ENCODE results near the gene DPYSL4.
"Not testable (repeated sequence)": the region's sequence is repeated elsewhere in the genome, so short reads cannot be mapped to it uniquely, and the experiment has no call there.

The DPYSL4 gene

GRCh38 chr10:132209130-132209529 lies 22.4 kb downstream of the DPYSL4 start:
- DNase-seq, result no peak

- DNase-seq, result no peak
These were observed 23.3 kb downstream of the DPYSL4 start for GRCh38 chr10:132209978-132210530.

DNA sequence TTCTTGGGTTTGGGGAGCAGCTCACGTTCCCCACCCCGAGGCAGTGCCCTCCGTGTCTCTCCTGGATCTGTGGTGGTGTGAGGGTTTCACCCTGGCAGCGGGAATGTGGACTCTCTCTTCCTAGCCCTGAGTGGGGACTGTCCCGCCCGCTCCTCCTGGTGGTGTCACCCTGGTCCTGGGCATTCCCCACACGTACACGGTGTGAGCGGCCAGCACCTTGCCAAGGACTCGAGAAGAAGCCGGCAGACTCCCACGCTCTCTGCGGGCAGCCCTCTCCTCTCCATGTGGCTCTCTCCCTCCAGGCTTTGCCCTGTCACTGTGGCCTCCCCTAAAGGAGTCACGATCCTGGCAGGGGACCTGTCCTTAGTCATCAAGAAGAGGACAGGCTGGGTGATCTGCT lies 24.0 kb downstream of the DPYSL4 start:
- DNase-seq, result no peak

GRCh38 chr10:132211246-132211645 lies 24.5 kb downstream of the DPYSL4 start:
- no peak for DNase-seq

DNA sequence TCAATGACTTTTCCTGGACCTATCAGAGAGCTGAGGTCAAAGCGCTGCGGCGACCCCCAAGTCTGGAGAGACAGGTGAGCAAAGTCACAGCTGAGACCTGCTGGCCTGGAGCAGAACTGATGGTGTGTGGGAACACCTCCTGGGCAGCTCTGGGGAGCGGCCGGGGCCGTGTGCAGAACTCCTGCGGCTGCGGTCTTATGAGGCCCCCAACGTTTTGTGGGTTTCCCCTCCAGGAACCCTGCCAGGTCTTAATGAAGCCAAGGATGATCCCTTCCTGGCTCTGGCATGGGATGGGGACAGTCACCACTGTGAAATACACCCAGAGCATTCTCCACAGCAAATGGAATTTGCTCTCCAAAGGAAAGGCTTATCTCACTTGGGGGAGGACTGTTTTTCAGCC lies 26.1 kb downstream of the DPYSL4 start:
- DNase-seq, result no peak

- DNase-seq, result no peak
These were observed 27.2 kb downstream of the DPYSL4 start for GRCh38 chr10:132213917-132214316.

DNA sequence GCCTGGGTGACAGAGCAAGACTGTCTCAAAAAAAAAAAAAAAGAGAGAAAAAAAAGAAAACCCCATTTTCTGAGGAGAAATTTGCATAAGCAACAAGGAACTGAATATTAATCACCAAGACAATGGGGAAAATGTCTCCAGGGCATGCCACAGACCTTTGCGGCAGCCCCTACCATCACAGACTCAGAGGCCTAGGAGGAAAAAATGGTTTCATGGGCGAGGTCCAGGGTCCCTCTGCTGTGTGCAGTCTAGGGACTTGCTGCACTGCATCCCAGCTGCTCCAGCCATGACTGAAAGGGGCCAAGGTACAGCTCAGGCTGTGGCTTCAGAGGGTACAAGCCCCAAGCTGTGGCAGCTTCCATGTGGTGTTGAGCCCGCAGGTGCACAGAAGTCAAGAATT lies 29.7 kb downstream of the DPYSL4 start:
- not testable (repeated sequence) for DNase-seq

DNA sequence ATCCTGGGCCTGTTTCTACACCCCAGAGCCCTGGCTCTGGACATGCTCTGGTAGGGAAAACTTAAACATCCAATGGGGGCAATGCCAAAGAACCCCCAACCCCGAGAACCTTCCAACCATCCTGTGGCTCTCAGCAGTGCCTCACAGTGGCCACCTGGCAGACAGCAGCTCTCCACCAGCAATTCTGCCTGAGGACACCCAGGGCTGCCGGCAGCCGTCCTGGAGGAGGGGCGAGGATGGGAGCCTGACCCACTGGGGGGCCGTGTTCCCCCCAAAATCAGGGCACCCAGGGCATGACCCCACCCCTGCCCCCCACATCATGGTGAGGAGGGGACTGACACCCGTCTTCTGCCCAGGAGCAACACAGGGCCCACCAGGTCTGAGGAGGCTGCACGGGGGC lies 32.7 kb downstream of the DPYSL4 start:
- DNase-seq, result no peak

DNA sequence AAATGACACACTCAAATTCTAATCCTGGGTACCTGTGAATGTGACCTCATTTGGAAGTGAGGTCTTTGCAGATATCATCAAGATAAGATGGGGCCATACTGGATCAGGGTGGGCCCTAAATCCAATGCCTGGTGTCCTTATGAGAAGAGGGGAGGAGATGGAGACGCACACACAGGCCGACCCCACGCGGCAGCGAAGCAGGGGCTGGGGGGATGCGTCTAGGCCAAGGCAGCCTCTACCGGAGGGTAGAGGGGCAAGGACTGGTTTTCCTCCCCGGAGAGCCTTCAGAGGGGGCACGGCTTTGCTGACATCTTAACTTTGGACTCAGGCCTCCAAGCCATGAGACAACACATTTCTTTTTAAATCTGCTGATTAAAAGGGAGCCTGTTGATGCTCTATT lies 33.3 kb downstream of the DPYSL4 start:
- DNase-seq, result no peak

DNA sequence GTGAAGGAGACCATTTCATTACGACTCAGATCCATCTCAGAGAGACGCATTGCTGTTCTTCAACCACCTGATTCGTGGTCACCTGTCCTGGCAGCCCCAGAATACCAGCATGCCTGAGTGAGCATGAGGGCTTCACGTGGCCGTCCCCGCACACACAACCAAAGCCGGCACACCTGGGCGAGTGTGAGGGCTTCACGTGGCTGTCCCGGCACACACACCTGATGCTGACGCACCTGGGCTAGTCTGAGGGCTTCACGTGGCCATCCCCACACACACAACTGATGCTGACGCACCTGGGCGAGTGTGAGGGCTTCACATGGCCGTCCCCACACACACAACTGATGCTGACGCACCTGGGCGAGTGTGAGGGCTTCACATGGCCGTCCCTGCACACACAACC lies 34.2 kb downstream of the DPYSL4 start:
- not testable (repeated sequence) for DNase-seq

DNA sequence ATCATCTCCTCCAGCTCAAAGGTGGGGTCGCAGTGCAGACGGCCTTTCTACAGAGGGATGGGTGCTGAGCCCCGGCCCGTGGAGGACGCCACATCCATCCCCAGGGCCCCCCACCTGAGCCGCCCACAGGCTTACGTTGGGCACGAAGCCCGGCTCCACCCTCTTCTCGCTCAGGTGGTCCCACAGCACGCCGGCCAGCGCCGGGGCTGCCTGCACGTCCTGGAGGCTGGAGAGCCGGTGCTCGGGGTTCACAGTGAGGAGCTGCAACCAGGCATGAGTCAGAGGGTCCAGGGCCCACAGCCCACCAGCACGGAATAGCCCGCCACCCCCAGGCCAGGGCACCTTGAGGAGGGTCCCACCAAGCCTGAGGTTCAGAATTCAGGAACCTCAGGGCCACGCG lies 36.0 kb downstream of the DPYSL4 start:
- no peak for DNase-seq

GRCh38 chr10:132223156-132223590 lies 36.4 kb downstream of the DPYSL4 start:
- DNase-seq, result no peak

DNA sequence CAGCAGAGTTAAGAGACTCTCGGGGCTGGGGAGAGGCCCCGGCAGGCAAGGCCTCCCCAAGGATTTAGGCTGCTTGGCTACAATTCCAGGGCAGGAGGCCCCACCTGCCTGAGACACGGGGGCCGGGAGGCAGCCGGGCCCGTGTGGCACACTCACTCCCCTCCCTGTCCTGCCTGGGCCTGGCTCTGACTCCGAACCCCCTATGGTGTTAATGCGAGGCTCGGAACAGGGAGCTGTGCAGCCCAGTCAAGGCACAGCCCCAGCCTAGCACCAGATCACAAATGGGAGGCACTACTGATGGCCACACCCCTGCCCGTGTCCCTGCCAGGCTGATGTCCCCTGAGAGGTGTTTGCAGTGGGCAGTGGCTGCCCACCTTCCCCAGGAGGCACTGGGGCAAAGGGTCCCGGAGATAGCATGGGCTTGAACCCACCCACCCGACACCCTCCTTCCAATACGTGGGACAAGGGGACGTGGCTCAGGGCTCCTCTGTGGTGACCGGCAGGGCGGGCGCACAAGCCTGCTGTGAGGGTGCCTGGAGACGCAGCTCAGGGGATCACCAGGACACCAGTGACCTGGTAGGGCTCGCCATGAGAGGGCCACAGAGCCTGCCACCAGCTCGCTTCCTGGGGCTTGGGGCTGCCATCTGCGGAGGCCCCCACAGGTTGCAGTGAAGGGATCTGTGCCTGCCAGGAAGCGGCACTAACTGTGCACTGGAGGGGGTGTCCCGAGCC lies 37.0 kb downstream of the DPYSL4 start:
- no peak for DNase-seq

- no peak for DNase-seq
These were observed 37.8 kb downstream of the DPYSL4 start for GRCh38 chr10:132224343-132225072.

GRCh38 chr10:132225073-132225848 lies 38.5 kb downstream of the DPYSL4 start:
- no peak for DNase-seq

GRCh38 chr10:132225849-132226205 lies 39.1 kb downstream of the DPYSL4 start:
- no peak for DNase-seq

DNA sequence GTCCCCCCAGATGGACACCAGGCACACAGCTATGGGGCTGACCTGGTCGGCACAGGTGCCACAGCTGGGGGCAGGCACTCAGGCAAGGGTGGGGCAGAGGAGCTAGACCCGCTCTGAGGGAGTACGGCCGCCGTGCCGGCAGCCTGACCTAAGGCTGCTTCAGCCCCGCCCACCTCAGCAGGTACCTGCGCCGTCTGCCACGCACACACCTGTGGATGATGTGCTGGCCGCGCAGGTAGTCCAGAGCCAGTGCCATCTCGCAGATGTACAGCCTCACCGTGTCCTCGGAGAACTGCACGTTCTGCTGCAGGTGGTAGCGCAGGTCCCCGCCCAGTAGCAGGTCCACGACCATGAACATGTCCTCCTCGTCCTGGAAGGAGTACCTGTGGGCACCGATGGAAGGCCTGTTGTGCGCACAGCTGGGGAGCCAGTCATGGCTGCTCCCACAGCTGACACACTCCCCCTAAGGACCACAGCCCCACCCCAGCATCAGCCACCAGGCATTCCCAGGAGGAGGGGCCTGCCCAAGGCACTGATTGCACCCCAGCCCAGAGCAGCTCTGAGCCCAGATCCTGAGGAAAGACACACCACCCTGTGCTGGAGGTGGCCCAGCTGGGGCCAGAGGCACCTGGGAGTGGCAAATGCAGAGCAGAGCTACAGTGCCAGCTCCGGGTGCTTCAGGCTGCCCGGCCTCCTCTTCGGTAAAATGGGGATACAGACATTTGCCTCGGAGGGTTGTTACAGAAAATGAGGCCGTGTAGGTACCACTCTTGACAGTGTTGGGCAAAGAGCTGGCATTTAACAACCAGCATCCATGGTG lies 40.0 kb downstream of the DPYSL4 start:
- DNase-seq, result no peak

DNA sequence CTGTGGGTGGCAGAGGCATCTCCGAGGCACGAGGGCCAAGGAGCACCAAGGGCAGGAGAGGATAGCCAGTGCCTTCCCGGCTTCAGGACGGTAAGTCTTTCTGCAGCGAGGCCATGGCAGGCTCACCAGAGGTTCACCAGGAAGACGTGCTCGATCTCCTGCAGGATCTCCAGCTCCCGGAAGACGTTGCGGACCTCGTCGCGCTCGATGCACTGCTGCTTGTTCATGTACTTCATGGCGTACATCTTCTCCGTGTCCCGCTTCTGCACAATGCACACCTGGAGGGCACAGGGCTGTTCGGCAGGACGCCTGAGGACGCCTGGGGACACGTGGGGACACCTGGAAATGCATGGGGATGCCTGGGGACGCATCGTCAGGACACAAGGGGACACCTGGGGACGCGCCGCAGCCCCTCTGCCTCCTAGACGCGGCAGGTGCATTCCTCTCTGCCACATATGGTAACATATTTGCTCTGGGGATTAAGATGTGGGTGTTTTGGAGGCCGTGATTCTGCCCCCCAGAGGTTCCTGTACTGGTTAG lies 41.2 kb downstream of the DPYSL4 start:
- no peak for DNase-seq

- no peak for DNase-seq
These were observed 41.9 kb downstream of the DPYSL4 start for GRCh38 chr10:132228616-132229015.

DNA sequence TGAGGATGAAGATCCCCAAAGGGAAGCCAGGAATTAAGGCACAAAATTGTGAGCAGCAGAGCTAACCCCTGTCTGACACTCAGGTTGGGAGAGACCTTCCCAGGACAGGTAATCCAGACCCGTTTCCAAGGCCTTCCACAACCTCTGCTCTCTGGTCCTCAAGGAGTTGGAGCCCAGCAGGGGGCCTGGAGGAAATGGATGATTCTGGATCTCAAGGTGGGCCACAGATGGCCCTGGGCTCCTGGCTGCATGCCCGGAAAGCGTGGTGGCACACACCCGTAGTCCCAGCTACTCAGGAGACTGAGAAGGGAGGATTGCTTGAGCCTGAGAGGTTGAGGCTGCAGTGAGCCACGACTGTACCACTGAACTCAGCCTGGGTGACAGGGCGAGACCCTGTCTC lies 42.3 kb downstream of the DPYSL4 start:
- no peak for DNase-seq

DNA sequence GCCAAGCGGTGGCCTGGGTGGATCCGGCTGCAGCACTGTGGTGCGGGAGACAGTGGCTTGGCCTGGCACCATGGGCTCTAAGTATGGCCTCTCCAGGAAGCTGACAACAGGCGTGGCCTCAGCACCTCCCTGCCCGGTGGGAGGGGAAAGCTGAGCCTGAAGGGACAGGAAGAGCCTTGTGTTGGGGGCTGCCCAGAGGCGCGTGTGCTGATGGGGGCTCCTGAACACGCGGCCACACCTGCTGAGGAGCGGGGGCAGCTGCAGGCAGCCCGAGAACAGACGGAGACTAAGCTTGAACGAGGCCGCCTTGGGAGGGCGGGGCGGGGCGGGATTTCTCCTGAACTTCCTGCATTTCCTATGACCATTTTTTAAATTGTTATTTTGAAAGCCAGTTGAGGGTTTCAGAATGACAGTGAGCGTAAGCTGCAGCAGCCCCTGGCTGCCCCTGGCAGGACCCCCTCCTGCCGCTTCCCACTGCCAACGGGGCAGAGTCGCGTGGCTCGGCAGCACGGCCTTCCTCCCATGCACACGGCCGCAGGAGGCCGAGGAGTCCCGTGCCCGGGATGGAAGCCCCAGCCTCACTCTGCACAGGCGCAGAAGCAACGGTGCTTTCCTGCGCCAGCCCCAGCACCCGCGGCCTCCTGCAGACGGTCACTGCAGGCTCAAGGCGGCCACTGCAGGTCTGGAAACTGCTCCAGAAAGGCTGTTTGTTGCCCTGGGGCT lies 43.2 kb downstream of the DPYSL4 start:
- DNase-seq, result no peak
